ENCODE measurements around the gene RFTN1. TPM values are rescaled to one million over a fixed set of nuclear protein-coding genes. Genes with fewer than 3 reads are reported as not detected.

The RFTN1 gene
- total RNA-seq, 1 experiment from 2014 or later: 2.2 TPM

- Histone ChIP-seq H2BK20ac (ENCODE audit: low read depth, low read length, poor library complexity, severe bottlenecking) (no peak overlapping the region), H3K23me2 (ENCODE audit: insufficient read length, low read depth, low read length, poor library complexity, severe bottlenecking) (no peaks in the 10 kb centered on the region), H2BK12ac (ENCODE audit: insufficient read length, low read depth, low read length) (no peak overlapping the region), H3K9me3 (ENCODE audit: control insufficient read depth, low read depth, low read length) (no peaks in the 10 kb centered on the region), H3K9ac (ENCODE audit: extremely low read depth, insufficient read length, low read length) (no peak overlapping the region), H3K79me1 (ENCODE audit: insufficient read depth, low read depth, low read length, poor library complexity, severe bottlenecking) (no peaks in the 10 kb centered on the region), H4K20me1 (ENCODE audit: control insufficient read depth, insufficient read depth, insufficient read length) (no peaks in the 10 kb centered on the region), H3K23ac (ENCODE audit: insufficient read length, low read depth, low read length) (no peak overlapping the region), H3K4me2 (ENCODE audit: insufficient read depth, insufficient read length, low read length) (no peak overlapping the region), H2AK5ac (ENCODE audit: insufficient read length, low read length) (no peak overlapping the region), H3K4ac (ENCODE audit: low read depth, low read length) (no peak overlapping the region), H3K27me3 (ENCODE audit: insufficient read depth, low read length) (no peaks in the 10 kb centered on the region), H2AFZ (ENCODE audit: low read length) (no peak overlapping the region), H4K91ac (ENCODE audit: insufficient read length, low read depth, low read length) (no peak overlapping the region), H3T11ph (ENCODE audit: low read length) (no peak overlapping the region), H3K56ac (ENCODE audit: insufficient read length, low read depth, low read length) (no peak overlapping the region), H2BK120ac (ENCODE audit: low read depth, low read length, poor library complexity, severe bottlenecking) (no peak overlapping the region), H3K4me1 (ENCODE audit: insufficient read depth, low read length) (no peaks in the 10 kb centered on the region; the same call in 1 of the 2 replicates), H3K27ac (ENCODE audit: insufficient read length, low read depth, low read length) (no peak overlapping the region), H3K18ac (ENCODE audit: insufficient read length, low read depth, low read length) (no peak overlapping the region), H4K8ac (replicated peaks; ENCODE audit: insufficient read length, low read depth, low read length) (no peak overlapping the region), H3K79me2 (ENCODE audit: insufficient read depth, low read length) (no peaks in the 10 kb centered on the region), H2BK15ac (ENCODE audit: low read depth, low read length) (no peak overlapping the region), H2BK5ac (ENCODE audit: insufficient read length, low read length) (no peak overlapping the region), H3K14ac (ENCODE audit: insufficient read depth, low read length) (no peak overlapping the region), H4K5ac (ENCODE audit: insufficient read length, low read depth, low read length) (no peak overlapping the region)
- no peak for TF ChIP-seq CTCF (conservative IDR thresholded peaks at IDR 0.05)
- Mint-ChIP-seq H3K4me3 (no peak overlapping the region), H3K27me3 (ENCODE audit: low read depth) (peaks cover 2% of the 10 kb centered on the region), H3K4me1 (peaks cover 8 to 10% of the 10 kb centered on the region in 2 experiments), H3K9me3 (no peaks in the 10 kb centered on the region), H3K36me3 (ENCODE audit: insufficient read depth in 1 of 3, low read depth in 3 of 3) (no peaks in the 10 kb centered on the region), H3K27ac (no peak overlapping the region)
- DNase-seq: no peak
- no CpG with 5 or more reads among the region's 3 CpGs for WGBS (ENCODE audit: extremely low coverage, insufficient read length, low lambda C conversion rate)
Observed at GRCh38 chr3:16395212-16395611, 118.3 kb downstream of the RFTN1 start.
